Lower leg skin (tissue), 3 donors: ENCODE measurements around the gene TIAM2.

ENCODE experiments used
- CTCF ChIP-seq, 3 donors: fragments of 450-650 bp; IDR thresholded peaks; one replicate each; pipeline ENCODE4 v1.5.1; 2016; ENCODE audit warnings: antibody characterized with exemption in 3 of 3, mild to moderate bottlenecking in 3 of 3, moderate library complexity in 2 of 3
- POLR2A ChIP-seq, 2 donors: fragments of 450-650 bp; IDR thresholded peaks; one replicate each; pipeline ENCODE4 v1.6.1; 2016 to 2017; ENCODE audit warnings: antibody characterized with exemption in 2 of 2, mild to moderate bottlenecking in 1 of 2, moderate library complexity in 1 of 2

- TF ChIP-seq POLR2A (IDR thresholded peaks at IDR 0.05): no peak
- TF ChIP-seq CTCF (IDR thresholded peaks at IDR 0.05): no peak
Measured at GRCh38 chr6:155188707-155189496, 193.8 kb downstream of the TIAM2 start.
